Myocyte (in vitro differentiated cells): Measurements from ENCODE around the gene YPEL3. TPM values are rescaled to one million over a fixed set of nuclear protein-coding genes. Genes with fewer than 3 reads are reported as not detected.
A peak's percentile ranks its signal among the peaks of the same experiment; 100 is the strongest.
"Not testable (repeated sequence)": the region's sequence is repeated elsewhere in the genome, so short reads cannot be mapped to it uniquely, and the experiment has no call there.

Experiments
- DNase-seq: peaks from one replicate; pipeline ENCODE4 v3.0.0-alpha.2; 2012; ENCODE audit warnings: low read depth
- polyA plus RNA-seq: library from polyadenylated mRNA; unstranded; fragments of >200 nt; gene quantifications from one replicate; pipeline ENCODE4 v1.2.1, GENCODE V29; 2012; ENCODE audit warnings: missing spikeins
- total RNA-seq: library from RNA; depleted of rRNA; stranded (reverse); fragments of >200 nt; gene quantifications from 2 replicates; pipeline ENCODE4 v1.2.3, GENCODE V29; 2014

YPEL3 gene
- 41.3 and 52.2 TPM in 2 replicates for total RNA-seq
- 115 TPM for polyA plus RNA-seq

GRCh38 chr16:30096105-30096861, at the start of gene YPEL3:
Gene YPEL3, minus strand, starts transcription at chr16:30096213. Its CDS starts 731 bp downstream, at chr16:30095482.
- peak; percentile 85 for DNase-seq

DNA sequence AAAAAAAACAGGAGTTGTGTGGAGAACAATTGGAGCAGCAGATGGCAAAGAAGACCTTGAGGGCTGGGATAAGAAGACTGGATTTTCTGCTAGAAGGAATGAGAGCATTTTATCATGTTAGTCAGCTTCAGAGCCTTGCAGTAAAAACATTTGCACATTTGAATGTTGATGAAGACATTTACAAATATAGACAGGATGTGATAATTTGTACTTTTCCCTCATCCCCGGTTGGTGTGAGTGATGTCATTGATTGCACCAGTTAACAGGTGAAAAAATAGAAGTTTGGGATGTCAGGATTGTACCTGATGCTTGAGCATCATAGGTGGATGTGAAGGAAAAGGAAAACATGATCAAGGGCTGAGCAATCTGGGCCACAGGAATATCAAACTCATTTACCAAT, 49.6 kb upstream of the YPEL3 start:
- DNase-seq, result no peak

DNA sequence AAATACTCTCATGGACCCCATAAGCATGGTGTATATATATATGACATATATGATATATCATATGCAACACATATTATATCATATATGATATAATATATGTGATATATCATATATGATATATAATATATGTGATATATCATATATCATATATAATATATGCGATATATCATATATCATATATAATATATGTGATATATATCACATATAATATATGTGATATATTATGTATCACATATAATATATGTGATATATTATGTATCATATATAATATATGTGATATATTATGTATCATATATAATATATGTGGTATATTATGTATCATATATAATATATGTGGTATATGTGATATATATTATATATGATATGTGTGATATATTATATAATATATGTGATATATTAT, 48.9 kb upstream of the YPEL3 start:
- DNase-seq, result no peak

DNA sequence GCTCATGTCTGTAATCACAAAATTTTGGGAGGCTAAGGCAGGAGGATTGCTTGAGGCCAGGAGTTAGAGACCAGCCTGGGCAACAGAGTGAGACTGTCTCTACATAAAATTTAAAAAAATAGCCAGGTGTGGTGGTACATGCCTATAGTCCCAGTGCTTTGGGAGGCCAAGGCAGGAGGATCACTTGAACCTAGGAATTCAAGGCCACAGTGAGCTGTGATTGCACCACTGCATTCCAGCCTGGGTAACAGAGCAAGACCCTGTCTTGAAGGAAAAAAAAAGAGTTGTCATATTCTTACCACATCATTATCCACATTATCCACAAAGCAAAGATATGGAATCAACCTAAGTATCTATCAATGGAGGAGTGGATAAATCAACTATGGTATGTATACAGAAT, 48.0 kb upstream of the YPEL3 start:
- no peak for DNase-seq

- DNase-seq, result no peak
These were observed 47.3 kb upstream of the YPEL3 start for GRCh38 chr16:30143347-30143702.

DNA sequence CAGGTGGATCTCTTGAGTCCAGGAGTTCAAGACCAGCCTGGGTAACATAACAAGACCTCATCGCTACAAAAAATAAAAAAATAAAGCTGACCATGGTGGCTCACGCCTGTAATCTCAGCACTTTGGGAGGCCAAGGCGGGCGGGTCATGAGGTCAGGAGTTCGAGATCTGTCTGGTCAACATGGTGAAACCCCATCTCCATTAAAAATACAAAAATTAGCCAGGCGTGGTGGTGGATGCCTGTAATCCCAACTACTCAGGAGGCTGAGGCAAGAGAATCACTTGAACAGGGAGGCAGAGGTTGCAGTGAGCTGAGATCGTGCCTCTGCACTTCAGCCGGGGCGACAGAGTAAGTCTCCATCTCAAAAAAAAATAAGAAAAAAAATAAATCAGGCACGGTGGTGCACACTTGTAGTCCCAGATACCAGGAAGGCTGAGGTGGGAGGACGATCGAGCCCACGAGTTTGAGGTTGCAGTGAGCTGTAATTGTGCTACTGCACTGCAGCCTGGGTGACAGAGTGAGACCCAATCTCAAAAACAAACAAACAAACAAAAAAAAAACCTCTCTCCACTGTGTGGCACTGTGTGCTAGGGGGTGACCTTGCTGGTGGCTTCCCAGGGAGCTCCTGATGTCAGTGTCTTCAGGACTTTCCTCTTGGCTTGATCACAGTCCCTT, 46.8 kb upstream of the YPEL3 start:
- peak; percentile 10 for DNase-seq

GRCh38 chr16:30141750-30142149, 45.7 kb upstream of the YPEL3 start:
- no peak for DNase-seq

DNA sequence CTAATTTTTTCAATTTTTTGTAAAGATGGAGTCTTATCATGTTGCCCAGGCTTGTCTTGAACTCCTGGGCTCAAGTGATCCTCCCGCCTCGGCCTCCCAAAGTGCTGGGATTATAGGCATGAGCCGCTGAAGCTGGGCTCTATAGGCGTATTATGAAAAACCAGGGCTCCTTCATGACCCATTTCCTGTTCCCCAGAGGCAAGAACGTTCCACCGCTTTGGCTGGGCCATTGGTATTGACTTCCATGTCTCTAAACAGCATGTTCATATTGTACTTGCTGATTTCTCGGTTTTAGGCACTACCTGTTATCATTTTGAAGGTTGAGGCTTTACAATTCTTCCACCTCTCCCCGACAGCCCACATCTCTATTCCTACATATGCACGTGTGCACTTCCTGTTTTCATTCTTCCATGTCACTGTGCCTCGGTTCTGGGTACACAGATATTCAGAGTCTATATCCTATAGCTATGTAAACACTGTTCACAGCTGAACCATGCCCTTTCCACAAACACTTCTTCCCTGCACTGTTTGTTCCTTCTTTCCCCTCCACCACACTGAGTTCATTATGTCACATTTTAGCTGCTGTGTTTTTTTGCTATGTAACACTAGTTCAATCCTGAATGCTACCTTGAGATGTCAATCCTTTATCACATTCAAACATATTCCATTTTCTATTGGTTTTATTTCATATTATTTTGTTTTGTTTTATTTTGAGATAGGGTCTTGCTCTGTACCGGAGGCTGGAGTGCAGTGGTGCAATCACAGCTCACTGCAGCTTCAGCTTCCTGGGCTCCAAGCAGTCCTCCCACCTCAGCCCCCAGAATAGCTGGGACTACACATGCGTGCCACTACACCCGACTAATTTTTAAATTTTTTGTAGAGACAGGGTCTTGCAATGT, 43.8 kb upstream of the YPEL3 start:
- no peak for DNase-seq

GRCh38 chr16:30137897-30138296, 41.9 kb upstream of the YPEL3 start:
- no peak for DNase-seq

- DNase-seq, result no peak
These were observed 41.1 kb upstream of the YPEL3 start for GRCh38 chr16:30136971-30137605.

GRCh38 chr16:30132591-30132990, 36.6 kb upstream of the YPEL3 start:
- DNase-seq, result no peak

- DNase-seq, result no peak
These were observed 36.0 kb upstream of the YPEL3 start for GRCh38 chr16:30131869-30132475.

GRCh38 chr16:30127993-30128392, 32.0 kb upstream of the YPEL3 start:
- DNase-seq, result no peak

DNA sequence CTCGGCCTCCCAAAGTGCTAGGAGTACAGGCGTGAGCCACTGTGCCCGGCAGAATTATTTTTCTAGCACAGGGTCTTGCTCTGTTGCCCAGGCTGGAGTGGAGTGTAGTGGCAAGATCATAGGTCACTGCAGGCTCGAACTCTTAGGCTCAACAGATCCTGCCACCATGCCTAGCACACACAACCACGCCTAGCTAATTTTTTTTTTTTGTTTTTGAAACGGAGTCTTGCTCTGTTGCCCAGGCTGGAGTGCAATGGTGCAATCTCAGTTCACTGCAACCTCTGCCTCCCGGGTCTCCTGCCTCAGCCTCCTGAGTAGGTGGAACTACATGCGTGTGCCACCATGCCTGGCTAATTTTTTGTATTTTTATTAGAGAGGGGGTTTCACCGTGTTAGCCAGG, 29.7 kb upstream of the YPEL3 start:
- not testable (repeated sequence) for DNase-seq

DNA sequence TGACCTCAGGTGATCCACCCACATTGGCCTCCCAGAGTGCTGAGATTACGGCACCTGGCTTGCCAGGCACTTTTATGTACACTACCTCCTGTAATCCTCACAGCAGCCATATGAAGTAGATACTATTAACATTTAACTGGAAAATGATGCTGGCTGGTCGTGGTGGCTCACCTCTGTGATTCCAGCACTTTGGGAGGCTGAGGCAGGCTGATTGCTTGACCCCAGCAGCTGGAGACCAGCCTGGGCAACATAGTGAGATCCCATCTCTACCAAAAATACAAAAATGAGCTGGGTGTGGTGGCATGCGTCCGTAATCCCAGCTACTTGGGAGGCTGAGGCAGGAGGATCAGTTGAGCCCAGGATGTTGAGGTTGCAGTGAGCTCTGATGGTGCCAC, 29.0 kb upstream of the YPEL3 start:
- no peak for DNase-seq

- no peak for DNase-seq
These were observed 26.7 kb upstream of the YPEL3 start for GRCh38 chr16:30122604-30123160.

GRCh38 chr16:30121741-30122571, 25.9 kb upstream of the YPEL3 start:
- DNase-seq, result no peak

- DNase-seq, result no peak
These were observed 24.5 kb upstream of the YPEL3 start for GRCh38 chr16:30120340-30121105.

GRCh38 chr16:30119428-30119827, 23.4 kb upstream of the YPEL3 start:
- no peak for DNase-seq
